Neuronal stem cell (in vitro differentiated cells): ENCODE data around the gene LSM14B.
A peak's percentile ranks its signal among the peaks of the same experiment; 100 is the strongest.

Source experiments
- DNase-seq: peaks from one replicate; pipeline ENCODE4 v3.0.0-alpha.2; 2013; ENCODE audit warnings: low spot score
- H2AFZ ChIP-seq: one replicate; pipeline ENCODE4 v1.6.1; 2013; ENCODE audit warnings: mild to moderate bottlenecking, low read length, inconsistent platforms
- H2AK5ac ChIP-seq: 2 replicates; pipeline ENCODE4 v1.6.1; 2013; ENCODE audit warnings: low read depth, mild to moderate bottlenecking, inconsistent platforms, low read length, moderate library complexity, mixed read lengths
- H2BK120ac ChIP-seq: 2 replicates; pipeline ENCODE4 v1.6.1; 2013; ENCODE audit warnings: low read depth, mild to moderate bottlenecking, inconsistent platforms, low read length, moderate library complexity, mixed read lengths
- H2BK12ac ChIP-seq: one replicate; pipeline ENCODE4 v1.6.1; 2013; ENCODE audit warnings: low read length, inconsistent platforms
- H2BK15ac ChIP-seq: 2 replicates; pipeline ENCODE4 v1.6.1; 2013; ENCODE audit warnings: mild to moderate bottlenecking, low read length, inconsistent platforms, mixed read lengths
- H2BK5ac ChIP-seq: one replicate; pipeline ENCODE4 v1.6.1; 2013; ENCODE audit warnings: inconsistent platforms, mild to moderate bottlenecking, low read length, moderate library complexity
- H3K14ac ChIP-seq: one replicate; pipeline ENCODE4 v1.6.1; 2013; ENCODE audit warnings: low read length, inconsistent platforms
- H3K18ac ChIP-seq: 2 replicates; pipeline ENCODE4 v1.6.1; 2013; ENCODE audit warnings: low read length, inconsistent platforms
- H3K23ac ChIP-seq: 2 replicates; pipeline ENCODE4 v1.6.1; 2013; ENCODE audit warnings: low read depth, mild to moderate bottlenecking, mixed read lengths, low read length, inconsistent platforms; ENCODE audit not compliant: poor library complexity
- H3K27ac ChIP-seq: replicated peaks from 3 replicates; pipeline ENCODE4 v1.5.1; 2013; ENCODE audit warnings: low read length, inconsistent platforms
- H3K27me3 ChIP-seq, 3 experiments: 2 replicates each; pipeline ENCODE4 v1.6.1; 2013; ENCODE audit warnings: low read length in 3 of 3, mild to moderate bottlenecking in 2 of 3, inconsistent platforms in 1 of 3, low read depth in 1 of 3, mixed read lengths in 1 of 3, moderate library complexity in 1 of 3; ENCODE audit not compliant: control insufficient read depth in 3 of 3, insufficient read depth in 3 of 3
- H3K36me3 ChIP-seq, 2 donors: replicated peaks in 1 of 2; 2 replicates each; pipeline ENCODE4 v1.6.1; 2013; ENCODE audit warnings: low read length in 2 of 2; ENCODE audit not compliant: control insufficient read depth in 2 of 2, insufficient read depth in 2 of 2
- H3K4ac ChIP-seq: 2 replicates; pipeline ENCODE4 v1.6.1; 2013; ENCODE audit warnings: inconsistent platforms, mild to moderate bottlenecking, low read length, moderate library complexity
- H3K4me1 ChIP-seq, 2 donors: 1 replicate in 1 of 2; 2 replicates in 1 of 2; pipeline ENCODE4 v1.6.1; 2013; ENCODE audit warnings: low read length in 2 of 2, low read depth in 1 of 2; ENCODE audit not compliant: control insufficient read depth in 2 of 2, insufficient read depth in 1 of 2
- H3K4me2 ChIP-seq: one replicate; pipeline ENCODE4 v1.6.1; 2013; ENCODE audit warnings: mild to moderate bottlenecking, low read length, inconsistent platforms; ENCODE audit not compliant: insufficient read depth, poor library complexity, severe bottlenecking
- H3K4me3 ChIP-seq, 2 donors: 2 replicates each; pipeline ENCODE4 v1.5.1; 2013; ENCODE audit warnings: low read length in 2 of 2, mild to moderate bottlenecking in 2 of 2, inconsistent platforms in 1 of 2, moderate library complexity in 1 of 2
- H3K79me1 ChIP-seq: one replicate; pipeline ENCODE4 v1.6.1; 2013; ENCODE audit warnings: low read depth, mild to moderate bottlenecking, inconsistent platforms, low read length, moderate library complexity
- H3K9ac ChIP-seq: one replicate; pipeline ENCODE4 v1.6.1; 2013; ENCODE audit warnings: mild to moderate bottlenecking, low read depth, low read length, inconsistent platforms; ENCODE audit not compliant: poor library complexity
- H3K9me3 ChIP-seq, 2 donors: replicated peaks in 1 of 2; 2 replicates each; pipeline versions ENCODE3 to v1.6.1; 2013; ENCODE audit warnings: low read length in 2 of 2, mild to moderate bottlenecking in 2 of 2, inconsistent platforms in 1 of 2, low read depth in 1 of 2, mixed read lengths in 1 of 2, moderate library complexity in 1 of 2; ENCODE audit not compliant: control insufficient read depth in 2 of 2, insufficient read depth in 1 of 2
- H4K8ac ChIP-seq: one replicate; pipeline ENCODE4 v1.6.1; 2013; ENCODE audit warnings: low read depth, mild to moderate bottlenecking, inconsistent platforms, low read length, moderate library complexity
- H4K91ac ChIP-seq: one replicate; pipeline ENCODE4 v1.6.1; 2013; ENCODE audit warnings: low read length, low read depth, mild to moderate bottlenecking, inconsistent platforms; ENCODE audit not compliant: poor library complexity
- WGBS, 2 donors: extraction: QIAGEN DNeasy Blood & Tissue Kit; methylation state at CpG; one replicate each; pipeline ENCODE4 v1.1.7; 2013; ENCODE audit warnings: missing lambda C conversion rate in 2 of 2, mixed read lengths in 1 of 2; ENCODE audit not compliant: insufficient read length in 2 of 2, insufficient replicate concordance in 1 of 2; ENCODE audit errors: extremely low coverage in 2 of 2; 5-methylcytosine and 5-hydroxymethylcytosine counted together

LSM14B gene

GRCh38 chr20:62133051-62133845, 11.0 kb downstream of the LSM14B start:
- Histone ChIP-seq H2BK15ac (no peak overlapping the region), H2BK5ac (no peak overlapping the region), H3K27ac (no peak overlapping the region), H3K36me3 (peaks cover 79 to 100% of the 10 kb centered on the region in 2 donors), H4K8ac (no peak overlapping the region), H2BK120ac (no peak overlapping the region), H3K9me3 (no peaks in the 10 kb centered on the region), H2AK5ac (no peak overlapping the region), H4K91ac (no peak overlapping the region), H3K4ac (no peak overlapping the region), H3K27me3 (no peaks in the 10 kb centered on the region), H3K23ac (peak overlapping the region; percentile 13), H3K79me1 (peaks cover 7% of the 10 kb centered on the region), H3K4me2 (no peak overlapping the region), H2AFZ (no peak overlapping the region), H3K18ac (no peak overlapping the region), H3K4me1 (no peaks in the 10 kb centered on the region), H3K4me3 (no peak overlapping the region), H2BK12ac (peak overlapping the region; percentile 11), H3K14ac (no peak overlapping the region), H3K9ac (no peak overlapping the region)
- no CpG with 5 or more reads among the region's 29 CpGs for whole genome bisulfite sequencing, 2 donors
- DNase-seq, result no peak

- no peak overlapping the region for H3K4me2 ChIP-seq
- H2AFZ ChIP-seq, result no peak overlapping the region
- no peak for DNase-seq
- H2AK5ac ChIP-seq, result no peak overlapping the region
- H3K9ac ChIP-seq, result no peak overlapping the region
- no peak overlapping the region for H2BK15ac ChIP-seq
- no peak overlapping the region for H4K91ac ChIP-seq
- no CpG with 5 or more reads among the region's 12 CpGs for WGBS, 2 donors
- no peak overlapping the region for H3K4me3 ChIP-seq
- H3K18ac ChIP-seq, result no peak overlapping the region
- H3K14ac ChIP-seq, result no peak overlapping the region
- H3K27me3 ChIP-seq, result no peaks in the 10 kb centered on the region
- H3K4me1 ChIP-seq, result no peaks in the 10 kb centered on the region
- H3K4ac ChIP-seq, result no peak overlapping the region
- no peak overlapping the region for H2BK12ac ChIP-seq
- no peak overlapping the region for H3K23ac ChIP-seq
- H2BK5ac ChIP-seq, result no peak overlapping the region
- peaks cover 78 to 100% of the 10 kb centered on the region in 2 donors for H3K36me3 ChIP-seq
- H3K9me3 ChIP-seq, result no peaks in the 10 kb centered on the region
- H4K8ac ChIP-seq, result no peak overlapping the region
- no peak overlapping the region for H3K27ac ChIP-seq
- no peak overlapping the region for H2BK120ac ChIP-seq
- peaks cover 7% of the 10 kb centered on the region for H3K79me1 ChIP-seq
Measured at GRCh38 chr20:62133864-62134263, 11.6 kb downstream of the LSM14B start.

GRCh38 chr20:62134735-62135231, 12.5 kb downstream of the LSM14B start:
- Histone ChIP-seq H3K18ac (no peak overlapping the region), H2AFZ (no peak overlapping the region), H3K9ac (no peak overlapping the region), H3K9me3 (no peaks in the 10 kb centered on the region), H3K4me2 (no peak overlapping the region), H3K4ac (no peak overlapping the region), H2BK15ac (no peak overlapping the region), H3K23ac (no peak overlapping the region), H4K8ac (no peak overlapping the region), H3K36me3 (peaks cover 78 to 100% of the 10 kb centered on the region in 2 donors), H3K27me3 (no peaks in the 10 kb centered on the region), H2AK5ac (no peak overlapping the region), H3K4me1 (no peaks in the 10 kb centered on the region), H2BK5ac (no peak overlapping the region), H3K79me1 (peaks cover 12% of the 10 kb centered on the region), H2BK120ac (no peak overlapping the region), H2BK12ac (no peak overlapping the region), H3K4me3 (no peak overlapping the region), H3K27ac (no peak overlapping the region), H4K91ac (peak overlapping the region; percentile 62), H3K14ac (no peak overlapping the region)
- no CpG with 5 or more reads among the region's 11 CpGs for WGBS, 2 donors
- DNase-seq, result no peak

DNA sequence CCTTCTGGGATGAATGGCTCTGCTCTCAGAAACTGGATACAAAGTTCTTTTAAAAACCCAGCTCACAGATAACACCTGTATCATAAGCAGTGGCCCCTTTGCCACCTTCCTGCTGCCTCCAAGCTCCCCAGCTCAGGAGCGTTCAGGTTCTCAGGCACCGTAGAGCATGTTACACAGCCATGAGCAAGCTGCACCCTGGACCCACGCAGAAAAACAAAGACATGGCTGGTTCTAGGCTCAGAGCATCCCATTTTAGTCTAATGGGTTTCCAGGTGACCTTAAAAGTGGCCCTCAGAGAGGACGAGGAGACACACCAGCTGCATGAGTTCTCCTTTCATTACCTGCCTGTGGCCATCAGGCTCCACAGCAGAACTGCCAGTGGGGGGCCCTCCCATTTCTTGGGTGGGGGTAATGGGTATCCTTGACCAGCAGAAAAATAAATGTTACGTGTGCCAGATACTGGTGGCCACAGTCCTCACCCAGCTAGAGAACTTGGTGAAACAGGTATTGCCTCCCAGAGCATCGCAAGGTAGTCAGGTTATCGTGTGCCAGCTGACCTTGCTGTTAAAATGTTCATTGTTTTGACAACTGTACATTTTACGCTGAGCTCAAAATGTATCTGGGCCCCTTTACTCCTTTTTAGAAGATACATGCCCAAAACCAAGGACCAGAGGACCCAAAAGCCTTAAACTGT, 13.4 kb downstream of the LSM14B start:
- peaks cover 77 to 100% of the 10 kb centered on the region in 2 donors for H3K36me3 ChIP-seq
- peaks cover 13% of the 10 kb centered on the region for H3K79me1 ChIP-seq

More for the DNA sequence above, 13.4 kb downstream of the LSM14B start:
- no peak overlapping the region for H3K23ac ChIP-seq
- no peaks in the 10 kb centered on the region for H3K27me3 ChIP-seq
- no peak overlapping the region for H3K14ac ChIP-seq
- H2AFZ ChIP-seq, result no peak overlapping the region
- H4K8ac ChIP-seq, result no peak overlapping the region
- no peak overlapping the region for H3K4me2 ChIP-seq
- no peak overlapping the region for H3K27ac ChIP-seq
- no peak overlapping the region for H2BK12ac ChIP-seq
- no peaks in the 10 kb centered on the region for H3K4me1 ChIP-seq
- no peak for DNase-seq
- no peak overlapping the region for H3K4ac ChIP-seq
- no peak overlapping the region for H3K4me3 ChIP-seq
- H2AK5ac ChIP-seq, result no peak overlapping the region
- H2BK120ac ChIP-seq, result no peak overlapping the region
- no CpG with 5 or more reads among the region's 8 CpGs for WGBS, 2 donors
- H2BK15ac ChIP-seq, result no peak overlapping the region
- no peak overlapping the region for H3K9ac ChIP-seq
- H3K9me3 ChIP-seq, result no peaks in the 10 kb centered on the region
- no peak overlapping the region for H4K91ac ChIP-seq
- H3K18ac ChIP-seq, result no peak overlapping the region
- H2BK5ac ChIP-seq, result no peak overlapping the region
